ENCODE measurements around the gene IFNLR1.

DNA sequence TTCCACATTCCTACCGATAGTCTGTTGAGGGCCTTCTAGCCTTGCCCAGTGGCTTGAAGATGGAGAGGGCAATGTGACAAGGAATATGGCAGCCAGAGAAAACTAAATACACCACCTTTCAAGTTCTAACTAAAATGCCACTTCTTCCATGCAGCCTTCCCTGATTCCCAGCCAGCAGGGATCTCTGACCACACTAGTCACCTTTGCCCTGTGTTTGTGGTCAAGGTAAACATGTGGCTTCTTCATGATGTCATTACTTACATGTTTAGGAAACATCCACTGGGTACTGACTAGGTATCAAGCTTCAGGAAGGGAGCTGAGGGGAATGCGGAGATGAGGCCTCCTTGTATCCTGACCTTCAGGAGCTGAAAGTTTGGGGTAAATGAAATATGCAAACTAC lies 21.6 kb downstream of the IFNLR1 start:
- TF ChIP-seq CTCF (IDR thresholded peaks at IDR 0.05) (no peak), POLR2A (IDR thresholded peaks at IDR 0.05) (no peak)

All from testis (tissue), 2 donors.